ENCODE results near the gene MMP26.

Gene MMP26

GRCh38 chr11:4697585-4697984 lies 7.0 kb upstream of the MMP26 start, which contains the start of gene OR51E2:
OR51E2 (minus strand) TSS chr11:4697853; CDS start chr11:4682711, 15,142 bp downstream.
- DNase-seq (ENCODE audit: low spot score), result no peak
- H3K36me3 ChIP-seq (ENCODE audit: low read depth), result no peaks in the 10 kb centered on the region
- no peak for TF ChIP-seq CTCF (IDR thresholded peaks at IDR 0.05; ENCODE audit: poor library complexity, severe bottlenecking)
- no peak within 1 kb of the TSS for H3K27ac ChIP-seq (ENCODE audit: poor library complexity, severe bottlenecking)
- no peaks in the 10 kb centered on the region for H3K4me1 ChIP-seq (ENCODE audit: insufficient read depth, poor library complexity, severe bottlenecking)
- no peak; the same call in 2 of the 3 replicates for ATAC-seq (ENCODE audit: low read depth)
- no peaks in the 10 kb centered on the region for H3K9me3 ChIP-seq (ENCODE audit: severe bottlenecking)
- H3K4me3 ChIP-seq (ENCODE audit: severe bottlenecking), result no peak within 1 kb of the TSS
- H3K27me3 ChIP-seq (ENCODE audit: insufficient read depth, poor library complexity, severe bottlenecking), result no peaks in the 10 kb centered on the region

GRCh38 chr11:4699697-4700435 lies 4.7 kb upstream of the MMP26 start:
- Histone ChIP-seq H3K27me3 (ENCODE audit: insufficient read depth, poor library complexity, severe bottlenecking) (no peaks in the 10 kb centered on the region), H3K36me3 (ENCODE audit: low read depth) (no peaks in the 10 kb centered on the region), H3K27ac (ENCODE audit: poor library complexity, severe bottlenecking) (no peak overlapping the region), H3K4me3 (ENCODE audit: severe bottlenecking) (no peak overlapping the region), H3K4me1 (ENCODE audit: insufficient read depth, poor library complexity, severe bottlenecking) (no peaks in the 10 kb centered on the region), H3K9me3 (ENCODE audit: severe bottlenecking) (no peaks in the 10 kb centered on the region)
- no peak for ATAC-seq (ENCODE audit: low read depth)
- no peak for TF ChIP-seq CTCF (IDR thresholded peaks at IDR 0.05; ENCODE audit: poor library complexity, severe bottlenecking)
- no peak for DNase-seq (ENCODE audit: low spot score)

GRCh38 chr11:4700436-4700820 lies 4.2 kb upstream of the MMP26 start:
- Histone ChIP-seq H3K4me1 (ENCODE audit: insufficient read depth, poor library complexity, severe bottlenecking) (no peaks in the 10 kb centered on the region), H3K4me3 (ENCODE audit: severe bottlenecking) (no peak overlapping the region), H3K36me3 (ENCODE audit: low read depth) (no peaks in the 10 kb centered on the region), H3K9me3 (ENCODE audit: severe bottlenecking) (no peaks in the 10 kb centered on the region), H3K27me3 (ENCODE audit: insufficient read depth, poor library complexity, severe bottlenecking) (no peaks in the 10 kb centered on the region), H3K27ac (ENCODE audit: poor library complexity, severe bottlenecking) (no peak overlapping the region)
- TF ChIP-seq CTCF (IDR thresholded peaks at IDR 0.05; ENCODE audit: poor library complexity, severe bottlenecking), result no peak
- DNase-seq (ENCODE audit: low spot score), result no peak
- no peak for ATAC-seq (ENCODE audit: low read depth)

- no peak overlapping the region for H3K4me3 ChIP-seq (ENCODE audit: severe bottlenecking)
- H3K27ac ChIP-seq (ENCODE audit: poor library complexity, severe bottlenecking), result no peak overlapping the region
- no peaks in the 10 kb centered on the region for H3K9me3 ChIP-seq (ENCODE audit: severe bottlenecking)
- H3K27me3 ChIP-seq (ENCODE audit: insufficient read depth, poor library complexity, severe bottlenecking), result no peaks in the 10 kb centered on the region
- ATAC-seq (ENCODE audit: low read depth) (no peak), DNase-seq (ENCODE audit: low spot score) (no peak)
- no peaks in the 10 kb centered on the region for H3K4me1 ChIP-seq (ENCODE audit: insufficient read depth, poor library complexity, severe bottlenecking)
- no peak for TF ChIP-seq CTCF (IDR thresholded peaks at IDR 0.05; ENCODE audit: poor library complexity, severe bottlenecking)
- no peaks in the 10 kb centered on the region for H3K36me3 ChIP-seq (ENCODE audit: low read depth)
Observed at GRCh38 chr11:4704790-4705334, 278 bp downstream of the MMP26 start.

GRCh38 chr11:4713241-4713640 lies 8.7 kb downstream of the MMP26 start:
- no peak overlapping the region for H3K4me3 ChIP-seq (ENCODE audit: severe bottlenecking)
- no peaks in the 10 kb centered on the region for H3K36me3 ChIP-seq (ENCODE audit: low read depth)
- ATAC-seq (ENCODE audit: low read depth), result no peak
- H3K4me1 ChIP-seq (ENCODE audit: insufficient read depth, poor library complexity, severe bottlenecking), result no peaks in the 10 kb centered on the region
- no peak for TF ChIP-seq CTCF (IDR thresholded peaks at IDR 0.05; ENCODE audit: poor library complexity, severe bottlenecking)
- DNase-seq (ENCODE audit: low spot score), result no peak
- H3K9me3 ChIP-seq (ENCODE audit: severe bottlenecking), result no peaks in the 10 kb centered on the region
- no peaks in the 10 kb centered on the region for H3K27me3 ChIP-seq (ENCODE audit: insufficient read depth, poor library complexity, severe bottlenecking)
- no peak overlapping the region for H3K27ac ChIP-seq (ENCODE audit: poor library complexity, severe bottlenecking)
